OCI-LY3 (cell line): ENCODE data around the gene TAF4.

Source experiments
- CTCF ChIP-seq: fragments of 200-600, 300-600 bp; sonication (generic); IDR thresholded peaks from 2 replicates; pipeline ENCODE4 v1.5.1; 2014; ENCODE audit warnings: antibody characterized with exemption, low read length, low read depth
- EZH2phosphoT487 ChIP-seq: fragments of 200-600 bp; shearing (Covaris generic); IDR thresholded peaks from 2 replicates; pipeline ENCODE4 v1.6.1; 2018; ENCODE audit warnings: antibody characterized with exemption, mixed run types, low read depth

- TF ChIP-seq CTCF (no peak), EZH2phosphoT487 (no peak)
Measured at GRCh38 chr20:61973515-61974356, 91.9 kb downstream of the TAF4 start.
